Chondrocyte (in vitro differentiated cells): ENCODE data around the gene TBXA2R. TPM values are rescaled to one million over a fixed set of nuclear protein-coding genes. Genes with fewer than 3 reads are reported as not detected.
"Not testable (repeated sequence)": the region's sequence is repeated elsewhere in the genome, so short reads cannot be mapped to it uniquely, and the experiment has no call there.

Experiments used
- DNase-seq: peaks from one replicate; pipeline ENCODE4 v3.0.0; 2021; ENCODE audit warnings: mixed read lengths, low spot score
- H3K27ac Mint-ChIP-seq: one replicate; pipeline ENCODE4 v1.8.0; 2021; ENCODE audit warnings: mild to moderate bottlenecking, moderate library complexity, mixed read lengths; ENCODE audit not compliant: unreplicated experiment
- H3K27me3 Mint-ChIP-seq: 2 replicates; pipeline ENCODE4 v1.8.0; 2021; ENCODE audit warnings: low read depth, mixed read lengths
- H3K36me3 Mint-ChIP-seq: 2 replicates; pipeline ENCODE4 v1.8.0; 2021; ENCODE audit warnings: low read depth, mixed read lengths
- H3K4me1 Mint-ChIP-seq: 2 replicates; pipeline ENCODE4 v1.8.0; 2021; ENCODE audit warnings: low read depth, mild to moderate bottlenecking, mixed read lengths
- H3K4me3 Mint-ChIP-seq: one replicate; pipeline ENCODE4 v1.8.0; 2021; ENCODE audit warnings: mild to moderate bottlenecking, moderate library complexity, mixed read lengths; ENCODE audit not compliant: unreplicated experiment
- H3K9me3 Mint-ChIP-seq: 2 replicates; pipeline ENCODE4 v1.8.0; 2021; ENCODE audit warnings: low read depth, mixed read lengths
- total RNA-seq: library from RNA; stranded (reverse); gene quantifications from 3 replicates; pipeline ENCODE4 v1.2.1, GENCODE V29; 2021
- TF ChIP-seq, protein P1 (sequence below): fragments of 200-600 bp; sonication (generic); IDR thresholded peaks from 2 replicates; pipeline ENCODE4 v1.5.0; 2021; ENCODE audit warnings: antibody characterized with exemption, mild to moderate bottlenecking, moderate library complexity

Gene TBXA2R
- total RNA-seq, 1 donor from 2014 or later = 5.8 TPM

GRCh38 chr19:3632739-3633558 lies 26.3 kb upstream of the TBXA2R start:
- peaks cover 11% of the 10 kb centered on the region for H3K36me3 Mint-ChIP-seq
- no peaks in the 10 kb centered on the region for H3K9me3 Mint-ChIP-seq
- H3K27me3 Mint-ChIP-seq = no peaks in the 10 kb centered on the region
- H3K4me3 Mint-ChIP-seq = no peak overlapping the region
- no peak for DNase-seq
- no peak overlapping the region for H3K27ac Mint-ChIP-seq
- TF ChIP-seq, protein P1, sequence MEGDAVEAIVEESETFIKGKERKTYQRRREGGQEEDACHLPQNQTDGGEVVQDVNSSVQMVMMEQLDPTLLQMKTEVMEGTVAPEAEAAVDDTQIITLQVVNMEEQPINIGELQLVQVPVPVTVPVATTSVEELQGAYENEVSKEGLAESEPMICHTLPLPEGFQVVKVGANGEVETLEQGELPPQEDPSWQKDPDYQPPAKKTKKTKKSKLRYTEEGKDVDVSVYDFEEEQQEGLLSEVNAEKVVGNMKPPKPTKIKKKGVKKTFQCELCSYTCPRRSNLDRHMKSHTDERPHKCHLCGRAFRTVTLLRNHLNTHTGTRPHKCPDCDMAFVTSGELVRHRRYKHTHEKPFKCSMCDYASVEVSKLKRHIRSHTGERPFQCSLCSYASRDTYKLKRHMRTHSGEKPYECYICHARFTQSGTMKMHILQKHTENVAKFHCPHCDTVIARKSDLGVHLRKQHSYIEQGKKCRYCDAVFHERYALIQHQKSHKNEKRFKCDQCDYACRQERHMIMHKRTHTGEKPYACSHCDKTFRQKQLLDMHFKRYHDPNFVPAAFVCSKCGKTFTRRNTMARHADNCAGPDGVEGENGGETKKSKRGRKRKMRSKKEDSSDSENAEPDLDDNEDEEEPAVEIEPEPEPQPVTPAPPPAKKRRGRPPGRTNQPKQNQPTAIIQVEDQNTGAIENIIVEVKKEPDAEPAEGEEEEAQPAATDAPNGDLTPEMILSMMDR = no peak
- no peaks in the 10 kb centered on the region for H3K4me1 Mint-ChIP-seq

- Mint-ChIP-seq H3K4me3 (no peak overlapping the region), H3K36me3 (peaks cover 11% of the 10 kb centered on the region), H3K4me1 (peaks cover 2% of the 10 kb centered on the region), H3K9me3 (no peaks in the 10 kb centered on the region), H3K27ac (no peak overlapping the region), H3K27me3 (no peaks in the 10 kb centered on the region)
- no peak for DNase-seq
- TF ChIP-seq, protein P1 = no peak
These were observed 25.4 kb upstream of the TBXA2R start for GRCh38 chr19:3632098-3632497.

DNA sequence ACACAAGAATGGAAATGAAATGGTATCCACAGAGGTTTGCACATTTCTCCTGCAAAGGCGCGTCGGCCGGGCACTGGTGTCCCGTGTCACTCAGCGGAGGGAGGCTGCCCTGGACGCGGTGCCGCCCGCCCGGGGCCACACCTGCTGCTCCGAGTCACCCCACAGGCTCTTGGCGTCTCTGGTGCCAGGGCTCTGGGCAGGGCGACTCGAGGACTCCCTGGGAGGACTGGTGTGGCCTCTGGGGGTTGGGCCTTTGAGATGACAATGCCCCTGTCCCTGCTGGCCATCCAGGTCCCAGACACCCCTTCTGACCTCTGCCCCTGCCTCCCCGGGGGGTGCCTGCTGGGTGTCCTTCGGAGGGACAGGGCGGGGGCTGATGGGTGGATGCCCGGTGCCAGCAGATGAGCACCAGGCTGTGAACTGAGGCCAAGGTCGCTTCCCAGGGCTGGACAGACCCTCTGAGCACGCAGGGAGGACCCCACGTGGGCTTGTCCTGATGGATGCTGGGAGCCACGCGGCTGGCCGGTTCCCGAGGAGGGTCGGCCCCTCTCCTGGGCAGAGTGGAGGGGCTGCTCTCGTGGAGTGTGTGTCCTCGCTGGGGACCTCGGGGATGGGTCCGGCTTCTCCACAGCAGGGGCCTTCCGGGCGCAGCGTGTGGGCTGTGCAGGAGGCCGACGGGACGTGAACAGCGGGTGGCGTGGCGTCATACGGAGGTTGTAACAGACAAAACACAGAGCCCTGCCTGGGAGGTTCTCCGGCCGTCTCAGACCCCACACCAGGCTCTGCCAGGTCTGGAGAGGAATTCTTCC lies 24.6 kb upstream of the TBXA2R start:
- no peak for DNase-seq
- H3K36me3 Mint-ChIP-seq = peaks cover 11% of the 10 kb centered on the region
- H3K9me3 Mint-ChIP-seq = no peaks in the 10 kb centered on the region
- H3K27me3 Mint-ChIP-seq = no peaks in the 10 kb centered on the region
- peaks cover 4% of the 10 kb centered on the region for H3K4me1 Mint-ChIP-seq
- TF ChIP-seq, protein P1 = no peak
- H3K27ac Mint-ChIP-seq = no peak overlapping the region
- no peak overlapping the region for H3K4me3 Mint-ChIP-seq

GRCh38 chr19:3628766-3629165 lies 22.1 kb upstream of the TBXA2R start:
- not testable (repeated sequence) for H3K27ac Mint-ChIP-seq, H3K4me3 Mint-ChIP-seq

DNA sequence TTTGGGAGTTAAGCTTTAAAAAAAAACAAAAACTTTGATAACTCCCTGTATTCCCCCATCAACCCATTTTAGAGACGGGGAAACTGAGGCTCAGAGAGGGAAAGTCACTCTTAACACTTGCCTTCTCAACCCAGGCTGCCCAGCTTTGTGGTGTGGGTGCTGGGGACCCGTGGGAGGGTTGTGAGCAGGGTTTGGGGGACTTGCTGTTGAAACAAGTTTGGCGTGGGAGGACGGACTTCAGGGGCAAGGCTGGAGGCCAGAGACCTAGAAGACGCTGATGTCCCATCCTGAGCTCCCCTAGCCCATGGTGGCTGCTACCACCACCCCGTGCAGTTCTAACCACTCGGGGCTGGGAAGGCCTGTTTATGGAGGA lies 20.7 kb upstream of the TBXA2R start:
- peak overlapping the region; percentile 97 for H3K27ac Mint-ChIP-seq
- H3K27me3 Mint-ChIP-seq = no peaks in the 10 kb centered on the region
- no peak for DNase-seq
- H3K4me1 Mint-ChIP-seq = peaks cover 27% of the 10 kb centered on the region
- TF ChIP-seq, protein P1 = no peak
- H3K4me3 Mint-ChIP-seq = peak overlapping the region; percentile 91
- H3K9me3 Mint-ChIP-seq = no peaks in the 10 kb centered on the region
- H3K36me3 Mint-ChIP-seq = peaks cover 9% of the 10 kb centered on the region

More at GRCh38 chr19:3628766-3629165, 22.1 kb upstream of the TBXA2R start:
- H3K9me3 Mint-ChIP-seq, DNase-seq, H3K27me3 Mint-ChIP-seq: not testable (repeated sequence)
- Mint-ChIP-seq H3K36me3 (peaks cover 11% of the 10 kb centered on the region), H3K4me1 (peaks cover 27% of the 10 kb centered on the region)
